Measurements from ENCODE around the gene C1QBP.

The C1QBP gene

DNA sequence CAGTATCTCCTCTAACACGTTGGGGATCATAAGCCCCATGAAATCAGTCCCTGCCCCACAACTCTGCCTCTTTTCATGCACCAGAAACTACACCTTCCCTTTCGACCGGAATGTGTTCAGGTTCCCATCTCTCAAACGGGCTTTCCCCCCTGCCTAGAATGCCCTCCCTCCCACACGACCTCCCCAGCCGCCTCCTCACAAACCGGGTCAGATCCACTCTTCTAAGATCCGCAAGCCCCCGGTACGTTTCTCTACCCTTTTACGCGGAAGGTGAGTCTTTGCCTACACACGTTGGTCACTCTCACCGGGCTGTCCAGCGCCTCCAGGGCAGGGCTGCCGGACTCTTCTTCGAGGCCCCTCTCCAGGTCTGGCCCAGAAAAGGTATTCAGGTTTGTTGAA is 29.1 kb upstream of the C1QBP start:
- DNase-seq (ENCODE audit: low read depth in 1 of 2, low spot score in 1 of 2): no peak
- TF ChIP-seq, protein P1, sequence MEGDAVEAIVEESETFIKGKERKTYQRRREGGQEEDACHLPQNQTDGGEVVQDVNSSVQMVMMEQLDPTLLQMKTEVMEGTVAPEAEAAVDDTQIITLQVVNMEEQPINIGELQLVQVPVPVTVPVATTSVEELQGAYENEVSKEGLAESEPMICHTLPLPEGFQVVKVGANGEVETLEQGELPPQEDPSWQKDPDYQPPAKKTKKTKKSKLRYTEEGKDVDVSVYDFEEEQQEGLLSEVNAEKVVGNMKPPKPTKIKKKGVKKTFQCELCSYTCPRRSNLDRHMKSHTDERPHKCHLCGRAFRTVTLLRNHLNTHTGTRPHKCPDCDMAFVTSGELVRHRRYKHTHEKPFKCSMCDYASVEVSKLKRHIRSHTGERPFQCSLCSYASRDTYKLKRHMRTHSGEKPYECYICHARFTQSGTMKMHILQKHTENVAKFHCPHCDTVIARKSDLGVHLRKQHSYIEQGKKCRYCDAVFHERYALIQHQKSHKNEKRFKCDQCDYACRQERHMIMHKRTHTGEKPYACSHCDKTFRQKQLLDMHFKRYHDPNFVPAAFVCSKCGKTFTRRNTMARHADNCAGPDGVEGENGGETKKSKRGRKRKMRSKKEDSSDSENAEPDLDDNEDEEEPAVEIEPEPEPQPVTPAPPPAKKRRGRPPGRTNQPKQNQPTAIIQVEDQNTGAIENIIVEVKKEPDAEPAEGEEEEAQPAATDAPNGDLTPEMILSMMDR (IDR thresholded peaks at IDR 0.05; ENCODE audit: insufficient read depth, low read length): no peak
- no peak for TF ChIP-seq SPI1 (IDR thresholded peaks at IDR 0.05; ENCODE audit: borderline replicate concordance, low read depth)
- TF ChIP-seq GABPA (IDR thresholded peaks at IDR 0.05; ENCODE audit: low read depth): no peak
- no peak for TF ChIP-seq POLR2AphosphoS5 (IDR thresholded peaks at IDR 0.05; ENCODE audit: low read depth)
- TF ChIP-seq, protein P2, sequence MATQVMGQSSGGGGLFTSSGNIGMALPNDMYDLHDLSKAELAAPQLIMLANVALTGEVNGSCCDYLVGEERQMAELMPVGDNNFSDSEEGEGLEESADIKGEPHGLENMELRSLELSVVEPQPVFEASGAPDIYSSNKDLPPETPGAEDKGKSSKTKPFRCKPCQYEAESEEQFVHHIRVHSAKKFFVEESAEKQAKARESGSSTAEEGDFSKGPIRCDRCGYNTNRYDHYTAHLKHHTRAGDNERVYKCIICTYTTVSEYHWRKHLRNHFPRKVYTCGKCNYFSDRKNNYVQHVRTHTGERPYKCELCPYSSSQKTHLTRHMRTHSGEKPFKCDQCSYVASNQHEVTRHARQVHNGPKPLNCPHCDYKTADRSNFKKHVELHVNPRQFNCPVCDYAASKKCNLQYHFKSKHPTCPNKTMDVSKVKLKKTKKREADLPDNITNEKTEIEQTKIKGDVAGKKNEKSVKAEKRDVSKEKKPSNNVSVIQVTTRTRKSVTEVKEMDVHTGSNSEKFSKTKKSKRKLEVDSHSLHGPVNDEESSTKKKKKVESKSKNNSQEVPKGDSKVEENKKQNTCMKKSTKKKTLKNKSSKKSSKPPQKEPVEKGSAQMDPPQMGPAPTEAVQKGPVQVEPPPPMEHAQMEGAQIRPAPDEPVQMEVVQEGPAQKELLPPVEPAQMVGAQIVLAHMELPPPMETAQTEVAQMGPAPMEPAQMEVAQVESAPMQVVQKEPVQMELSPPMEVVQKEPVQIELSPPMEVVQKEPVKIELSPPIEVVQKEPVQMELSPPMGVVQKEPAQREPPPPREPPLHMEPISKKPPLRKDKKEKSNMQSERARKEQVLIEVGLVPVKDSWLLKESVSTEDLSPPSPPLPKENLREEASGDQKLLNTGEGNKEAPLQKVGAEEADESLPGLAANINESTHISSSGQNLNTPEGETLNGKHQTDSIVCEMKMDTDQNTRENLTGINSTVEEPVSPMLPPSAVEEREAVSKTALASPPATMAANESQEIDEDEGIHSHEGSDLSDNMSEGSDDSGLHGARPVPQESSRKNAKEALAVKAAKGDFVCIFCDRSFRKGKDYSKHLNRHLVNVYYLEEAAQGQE (IDR thresholded peaks at IDR 0.05; ENCODE audit: insufficient replicate concordance, low read depth): no peak
- H3K4me3 ChIP-seq (replicated peaks; ENCODE audit: insufficient read depth, low read length): peak overlapping the region; percentile 66
- H3K27ac ChIP-seq (replicated peaks): peak overlapping the region; percentile 78
- no peaks in the 10 kb centered on the region for H3K27me3 ChIP-seq (ENCODE audit: insufficient read depth, poor library complexity, severe bottlenecking)

DNA sequence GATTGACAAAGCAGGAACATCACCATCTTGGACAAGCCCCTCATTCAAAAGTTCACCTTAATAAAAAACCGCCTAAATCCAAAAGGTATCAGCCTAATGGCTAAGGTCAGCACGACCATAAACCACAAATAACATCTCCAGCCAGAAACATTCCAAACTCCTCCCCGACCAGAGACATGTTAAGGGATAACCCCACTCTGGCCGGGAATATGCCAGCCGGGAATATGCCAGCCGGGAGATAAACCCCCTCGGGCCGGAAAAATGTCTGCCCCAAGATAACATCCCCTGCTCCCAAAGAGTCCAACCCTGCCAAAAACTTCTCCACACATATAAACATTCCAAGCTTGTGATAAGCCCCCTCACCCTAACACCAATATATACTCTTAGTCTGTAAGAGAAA is 28.5 kb upstream of the C1QBP start:
- peak overlapping the region; percentile 78; the same call in 1 of the 2 replicates for H3K27ac ChIP-seq (replicated peaks)
- TF ChIP-seq POLR2AphosphoS5 (IDR thresholded peaks at IDR 0.05; ENCODE audit: low read depth): no peak
- no peaks in the 10 kb centered on the region for H3K27me3 ChIP-seq (ENCODE audit: insufficient read depth, poor library complexity, severe bottlenecking)
- peak overlapping the region; percentile 66 for H3K4me3 ChIP-seq (replicated peaks; ENCODE audit: insufficient read depth, low read length)
- DNase-seq (ENCODE audit: low read depth in 1 of 2, low spot score in 1 of 2): no peak

DNA sequence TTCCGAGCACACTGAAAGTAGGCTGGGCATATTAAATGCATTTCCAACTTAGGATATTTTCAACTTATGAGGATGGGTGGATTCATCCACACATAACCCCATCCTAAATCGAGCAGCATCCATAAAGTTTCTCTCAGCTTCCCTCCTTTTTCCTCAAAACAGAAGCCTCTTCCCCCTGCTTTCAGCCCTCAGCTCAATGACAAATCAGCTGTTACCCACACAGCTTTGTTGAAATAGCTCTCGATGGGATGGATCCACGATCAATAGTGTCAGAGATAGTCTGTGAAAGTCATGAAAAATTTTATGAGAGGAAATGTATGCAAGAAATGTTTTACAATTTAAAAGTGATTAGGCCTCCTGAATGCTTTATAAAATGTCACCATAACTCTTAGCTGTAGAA is 27.3 kb upstream of the C1QBP start:
- Histone ChIP-seq H3K4me3 (replicated peaks; ENCODE audit: insufficient read depth, low read length) (no peak overlapping the region), H3K27me3 (ENCODE audit: insufficient read depth, poor library complexity, severe bottlenecking) (no peaks in the 10 kb centered on the region), H3K27ac (replicated peaks) (no peak overlapping the region)
- DNase-seq (ENCODE audit: low read depth in 1 of 2, low spot score in 1 of 2): no peak
- no peak for TF ChIP-seq SPI1 (IDR thresholded peaks at IDR 0.05; ENCODE audit: borderline replicate concordance, low read depth)

DNA sequence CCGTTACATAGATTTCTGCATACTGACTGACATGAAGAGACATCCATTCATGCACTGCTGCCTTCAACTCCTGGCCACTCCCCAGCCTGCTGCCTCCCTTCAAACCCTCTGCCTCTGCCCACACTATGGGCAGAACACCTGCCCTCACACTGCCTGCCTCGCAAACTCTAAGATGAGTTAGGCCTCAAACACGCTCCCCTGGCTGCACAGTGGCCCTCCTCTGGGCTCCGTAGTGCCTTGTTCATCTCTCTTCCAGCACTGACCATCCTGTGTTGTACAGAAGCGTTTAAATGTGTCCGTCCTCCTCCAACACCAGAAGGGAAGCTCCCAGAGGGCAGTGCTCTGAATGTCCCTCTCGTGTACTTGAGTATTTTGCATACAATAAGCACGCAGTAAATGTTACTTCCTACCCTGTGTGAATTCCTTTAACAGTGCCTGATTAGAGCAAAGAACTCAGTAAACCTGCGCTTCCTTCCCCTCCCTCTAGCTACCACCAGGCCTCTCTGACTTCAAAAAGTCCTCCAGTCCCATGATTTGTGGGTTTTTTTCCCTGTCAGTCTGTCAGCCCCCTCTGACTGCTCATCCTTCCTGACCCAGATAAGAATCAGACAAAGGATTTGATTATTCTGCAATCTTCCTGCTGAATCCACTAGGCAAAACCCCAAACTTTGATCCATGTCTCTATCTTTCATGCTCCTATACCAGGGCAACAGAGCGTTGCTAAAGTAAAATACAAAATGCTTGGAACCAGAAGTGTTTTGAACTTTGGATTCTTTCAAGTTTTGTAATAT is 26.0 kb upstream of the C1QBP start:
- H3K27me3 ChIP-seq (ENCODE audit: insufficient read depth, poor library complexity, severe bottlenecking): no peaks in the 10 kb centered on the region
- TF ChIP-seq, protein P2 (IDR thresholded peaks at IDR 0.05; ENCODE audit: insufficient replicate concordance, low read depth): no peak
- no peak for TF ChIP-seq POLR2AphosphoS5 (IDR thresholded peaks at IDR 0.05; ENCODE audit: low read depth)
- TF ChIP-seq GABPA (IDR thresholded peaks at IDR 0.05; ENCODE audit: low read depth): no peak
- no peak for TF ChIP-seq SPI1 (IDR thresholded peaks at IDR 0.05; ENCODE audit: borderline replicate concordance, low read depth)
- TF ChIP-seq, protein P1 (IDR thresholded peaks at IDR 0.05; ENCODE audit: insufficient read depth, low read length): no peak
- DNase-seq (ENCODE audit: low read depth in 1 of 2, low spot score in 1 of 2): no peak
- H3K4me3 ChIP-seq (replicated peaks; ENCODE audit: insufficient read depth, low read length): no peak overlapping the region
- H3K27ac ChIP-seq (replicated peaks): no peak overlapping the region

DNA sequence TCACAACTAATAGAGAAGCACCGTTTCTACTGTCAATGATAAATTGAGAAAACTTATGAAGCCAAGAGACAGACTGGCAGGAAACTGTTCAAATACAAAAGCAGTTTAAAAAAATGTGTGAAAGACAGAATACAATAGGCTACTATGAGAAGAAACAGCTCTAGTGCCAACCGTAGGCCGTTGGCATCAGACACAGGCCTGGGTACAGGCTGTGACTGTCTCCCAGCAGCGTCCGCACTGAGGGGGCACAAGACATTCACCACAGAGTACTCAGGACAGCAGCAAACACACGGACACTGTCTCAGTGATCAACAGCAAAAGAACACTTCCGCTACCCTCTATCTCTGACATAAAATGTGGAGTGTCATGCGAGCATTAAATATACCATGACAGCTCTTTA is 7.8 kb upstream of the C1QBP start:
- Histone ChIP-seq H3K27me3 (ENCODE audit: insufficient read depth, poor library complexity, severe bottlenecking) (no peaks in the 10 kb centered on the region), H3K4me3 (replicated peaks; ENCODE audit: insufficient read depth, low read length) (no peak overlapping the region), H3K27ac (replicated peaks) (no peak overlapping the region)
- TF ChIP-seq SPI1 (IDR thresholded peaks at IDR 0.05; ENCODE audit: borderline replicate concordance, low read depth) (no peak), GABPA (IDR thresholded peaks at IDR 0.05; ENCODE audit: low read depth) (no peak), POLR2AphosphoS5 (IDR thresholded peaks at IDR 0.05; ENCODE audit: low read depth) (no peak)
- TF ChIP-seq, protein P2 (IDR thresholded peaks at IDR 0.05; ENCODE audit: insufficient replicate concordance, low read depth): no peak
- TF ChIP-seq, protein P1 (IDR thresholded peaks at IDR 0.05; ENCODE audit: insufficient read depth, low read length): no peak
- no peak for DNase-seq (ENCODE audit: low read depth in 1 of 2, low spot score in 1 of 2)
